Osteoblast (primary cell): ENCODE measurements around the gene PTPN22. TPM values are rescaled to one million over a fixed set of nuclear protein-coding genes. Genes with fewer than 3 reads are reported as not detected.
"Not testable (repeated sequence)": the region's sequence is repeated elsewhere in the genome, so short reads cannot be mapped to it uniquely, and the experiment has no call there.

ENCODE experiments used
- DNase-seq: peaks from one replicate; pipeline ENCODE4 v3.0.0; 2011; ENCODE audit warnings: low spot score, mixed read lengths; ENCODE audit not compliant: insufficient read length; ENCODE audit errors: missing footprints
- H2AFZ ChIP-seq: 2 replicates; pipeline ENCODE4 v1.6.0; 2011; ENCODE audit warnings: mild to moderate bottlenecking, low read length
- H3K27ac ChIP-seq: 2 replicates; pipeline ENCODE4 v1.5.1; 2011; ENCODE audit warnings: mild to moderate bottlenecking, low read depth, low read length, moderate library complexity
- H3K27me3 ChIP-seq: 2 replicates; pipeline ENCODE4 v1.6.0; 2012; ENCODE audit warnings: mild to moderate bottlenecking, control low read depth, inconsistent platforms, low read length, moderate library complexity; ENCODE audit not compliant: insufficient read depth
- H3K36me3 ChIP-seq: 2 replicates; pipeline ENCODE4 v1.5.1; 2011; ENCODE audit warnings: mild to moderate bottlenecking, low read length, control low read depth, moderate library complexity; ENCODE audit not compliant: insufficient read depth
- H3K4me1 ChIP-seq: 2 replicates; pipeline ENCODE4 v1.5.1; 2011; ENCODE audit warnings: mild to moderate bottlenecking, low read length, control low read depth, moderate library complexity; ENCODE audit not compliant: insufficient read depth
- H3K4me2 ChIP-seq: 2 replicates; pipeline ENCODE4 v1.6.0; 2011; ENCODE audit warnings: mild to moderate bottlenecking, low read length; ENCODE audit not compliant: insufficient read depth
- H3K4me3 ChIP-seq: fragments of 200-600 bp; sonication (generic); 3 replicates; pipeline ENCODE4 v1.5.1; 2012; ENCODE audit warnings: mild to moderate bottlenecking, low read length, inconsistent platforms; ENCODE audit not compliant: insufficient read depth
- H3K79me2 ChIP-seq: 2 replicates; pipeline ENCODE4 v1.6.0; 2012; ENCODE audit warnings: mild to moderate bottlenecking, low read length, control low read depth, inconsistent platforms; ENCODE audit not compliant: insufficient read depth
- H3K9me3 ChIP-seq: 2 replicates; pipeline ENCODE4 v1.5.1; 2011; ENCODE audit warnings: low read depth, low read length, control low read depth
- H4K20me1 ChIP-seq: 2 replicates; pipeline ENCODE4 v1.6.0; 2012; ENCODE audit warnings: mild to moderate bottlenecking, low read length, control low read depth; ENCODE audit not compliant: insufficient read depth
- CTCF ChIP-seq: IDR thresholded peaks from 2 replicates; pipeline ENCODE4 v1.5.1; 2011; ENCODE audit warnings: mild to moderate bottlenecking, low read depth, low read length, moderate library complexity; ENCODE audit errors: extremely low read depth
- total RNA-seq: library from RNA; depleted of rRNA; stranded (reverse); fragments of >200 nt; gene quantifications from 2 replicates; pipeline ENCODE4 v1.2.3, GENCODE V29; 2012

Gene PTPN22
- total RNA-seq, 1 donor = 1.1 TPM

GRCh38 chr1:113855630-113856400, 15.7 kb downstream of the PTPN22 start:
- Histone ChIP-seq H3K4me1 (peaks cover 14% of the 10 kb centered on the region), H3K36me3 (no peaks in the 10 kb centered on the region), H2AFZ (no peak overlapping the region), H3K4me3 (no peak overlapping the region), H3K9me3 (no peaks in the 10 kb centered on the region), H3K27me3 (no peaks in the 10 kb centered on the region), H3K4me2 (no peak overlapping the region), H3K27ac (no peak overlapping the region), H3K79me2 (no peaks in the 10 kb centered on the region), H4K20me1 (no peaks in the 10 kb centered on the region)
- no peak for DNase-seq
- TF ChIP-seq CTCF = no peak

GRCh38 chr1:113854234-113854633, 17.3 kb downstream of the PTPN22 start:
- H3K27ac ChIP-seq = no peak overlapping the region
- TF ChIP-seq CTCF = no peak
- no peaks in the 10 kb centered on the region for H4K20me1 ChIP-seq
- H3K9me3 ChIP-seq = no peaks in the 10 kb centered on the region
- H3K36me3 ChIP-seq = no peaks in the 10 kb centered on the region
- no peak overlapping the region for H3K4me3 ChIP-seq
- H3K4me2 ChIP-seq = no peak overlapping the region
- H3K79me2 ChIP-seq = no peaks in the 10 kb centered on the region
- H3K27me3 ChIP-seq = no peaks in the 10 kb centered on the region
- H2AFZ ChIP-seq = no peak overlapping the region
- no peaks in the 10 kb centered on the region for H3K4me1 ChIP-seq
- DNase-seq = no peak

GRCh38 chr1:113852694-113853093, 18.8 kb downstream of the PTPN22 start:
- H3K4me2 ChIP-seq, H3K27me3 ChIP-seq, H3K4me3 ChIP-seq, H3K9me3 ChIP-seq, H2AFZ ChIP-seq, DNase-seq, H3K36me3 ChIP-seq, H3K4me1 ChIP-seq, H3K79me2 ChIP-seq, H3K27ac ChIP-seq, H4K20me1 ChIP-seq: not testable (repeated sequence)

GRCh38 chr1:113850127-113850796, 21.2 kb downstream of the PTPN22 start:
- Histone ChIP-seq H3K79me2 (no peaks in the 10 kb centered on the region), H3K27me3 (no peaks in the 10 kb centered on the region), H2AFZ (no peak overlapping the region), H3K9me3 (no peaks in the 10 kb centered on the region), H3K36me3 (no peaks in the 10 kb centered on the region), H3K27ac (no peak overlapping the region), H3K4me2 (no peak overlapping the region), H3K4me3 (no peak overlapping the region), H4K20me1 (no peaks in the 10 kb centered on the region), H3K4me1 (no peaks in the 10 kb centered on the region)
- no peak for DNase-seq
- no peak for TF ChIP-seq CTCF
